ENCODE results near the gene KIF13A.

- TF ChIP-seq POLR2A (IDR thresholded peaks at IDR 0.05) = no peak
- no peak for TF ChIP-seq CTCF (IDR thresholded peaks at IDR 0.05 in 8 of 11, conservative IDR thresholded peaks at IDR 0.05 in 3 of 11)
Observed at GRCh38 chr6:17869753-17870050, 117.7 kb downstream of the KIF13A start.

All from spleen (tissue), 7 donors.